ENCODE data around the gene ULK4.

GRCh38 chr3:41338276-41338675 lies 623.6 kb downstream of the ULK4 start:
- TF ChIP-seq CTCF (IDR thresholded peaks at IDR 0.05; ENCODE audit: low read depth, low read length) (no peak), EZH2phosphoT487 (IDR thresholded peaks at IDR 0.05; ENCODE audit: low read depth) (no peak)

Measured in OCI-LY3 (cell line).